Lower leg skin (tissue), 4 donors: ENCODE measurements around the gene P2RY2. TPM values are rescaled to one million over a fixed set of nuclear protein-coding genes. Genes with fewer than 3 reads are reported as not detected.

Experiments used
- DNase-seq, 2 donors: peaks; one replicate each; pipeline ENCODE4 v3.0.0-alpha.2; 2019; ENCODE audit warnings: low spot score in 2 of 2
- H3K4me3 ChIP-seq: fragments of 200-600 bp; sonication (generic); 2 replicates; pipeline ENCODE4 v1.5.1; 2017; ENCODE audit warnings: mild to moderate bottlenecking, low read depth; ENCODE audit not compliant: poor library complexity, severe bottlenecking
- CTCF ChIP-seq, 3 donors: fragments of 450-650 bp; IDR thresholded peaks; one replicate each; pipeline ENCODE4 v1.5.1; 2016; ENCODE audit warnings: antibody characterized with exemption in 3 of 3, mild to moderate bottlenecking in 3 of 3, moderate library complexity in 2 of 3
- POLR2A ChIP-seq, 2 donors: fragments of 450-650 bp; IDR thresholded peaks; one replicate each; pipeline ENCODE4 v1.6.1; 2016 to 2017; ENCODE audit warnings: antibody characterized with exemption in 2 of 2, mild to moderate bottlenecking in 1 of 2, moderate library complexity in 1 of 2
- WGBS, 2 donors: methylation state at CpG; one replicate each; pipeline ENCODE4 v1.1.5; 2018; 5-methylcytosine and 5-hydroxymethylcytosine counted together
- intact Hi-C: fragments of 100-400 bp; cut with DNase I; formaldehyde crosslinking; loops from one replicate; pipeline ENCODE4 v1.15.0; 2023; ENCODE audit warnings: low total_unique reads
- total RNA-seq, 4 donors: library from RNA; depleted of rRNA; stranded (reverse); fragments of >200 nt; gene quantifications; one replicate each; pipeline ENCODE4 v1.1.0, GENCODE V29; 2016

P2RY2 gene
- total RNA-seq, 4 donors from 2014 or later = 3.2 to 8.7 (median 5.1) TPM

GRCh38 chr11:73216465-73216864, 1.6 kb upstream of the P2RY2 start:
- DNase-seq = no peak
- intact Hi-C loops = no loop called here
- TF ChIP-seq POLR2A (IDR thresholded peaks at IDR 0.05) (no peak), CTCF (IDR thresholded peaks at IDR 0.05) (no peak)
- 88 to 97% methylated on average over 2 of the region's 2 CpGs for WGBS, 2 donors
- H3K4me3 ChIP-seq = no peak overlapping the region

DNA sequence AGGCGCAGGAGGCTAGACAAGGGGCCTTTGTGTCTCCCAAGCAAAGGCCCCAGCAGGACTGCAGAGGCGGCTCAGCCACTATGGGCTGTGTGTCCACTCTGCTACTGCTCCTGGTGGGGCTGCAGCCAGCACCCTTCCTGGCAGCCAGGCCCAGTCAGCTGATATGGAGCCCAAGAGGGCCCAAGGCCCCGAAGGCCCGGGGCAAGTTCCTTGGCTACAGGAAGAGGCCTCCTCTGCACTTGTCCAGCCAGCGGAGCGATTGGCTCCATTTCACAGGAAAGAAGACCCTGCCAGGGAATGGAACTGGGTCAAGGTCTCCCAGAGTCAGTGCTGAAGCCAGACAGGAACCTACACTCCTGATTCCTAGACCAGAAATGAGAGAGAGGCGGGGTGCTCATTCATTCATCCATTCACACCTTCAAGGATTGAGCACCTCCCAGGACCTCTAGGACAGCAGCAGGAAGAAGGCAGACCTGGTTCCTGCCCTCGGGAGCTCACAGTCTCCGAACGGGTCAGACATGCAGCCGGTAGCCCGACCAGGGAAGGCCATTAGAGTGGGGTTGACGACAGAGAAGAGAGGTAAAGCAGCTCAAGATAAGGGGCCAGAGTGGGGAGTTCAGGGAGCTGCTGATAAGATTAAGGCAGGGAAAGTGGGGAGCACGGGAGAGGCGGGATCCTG, 811 bp upstream of the P2RY2 start:
- WGBS, 2 donors = 89 to 90% methylated on average over 15 of the region's 15 CpGs
- DNase-seq = no peak
- intact Hi-C loops = no loop called here
- TF ChIP-seq POLR2A (IDR thresholded peaks at IDR 0.05) (no peak), CTCF (IDR thresholded peaks at IDR 0.05) (no peak)
- H3K4me3 ChIP-seq = no peak overlapping the region

DNA sequence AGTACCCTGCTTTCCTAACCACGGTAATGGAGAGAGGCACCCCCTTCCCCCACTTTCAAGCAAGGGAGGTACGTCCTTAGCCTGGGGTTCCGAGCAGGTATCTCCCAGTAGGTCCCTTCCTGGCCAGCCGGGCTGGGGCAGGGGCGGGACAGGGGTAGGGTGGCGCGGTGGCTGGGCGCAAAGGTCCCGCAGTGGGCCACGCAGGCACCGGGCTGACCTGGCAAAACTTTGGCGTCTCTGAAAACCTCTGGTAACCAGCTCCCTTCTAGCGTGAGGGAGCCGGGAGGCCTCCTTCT, 323 bp upstream of the P2RY2 start:
- intact Hi-C loops = no loop called here
- WGBS, 2 donors = 40 to 54% methylated on average over 8 to 14 of the region's 14 CpGs
- DNase-seq = no peak
- H3K4me3 ChIP-seq = no peak overlapping the region
- no peak for TF ChIP-seq CTCF (IDR thresholded peaks at IDR 0.05)
- no peak for TF ChIP-seq POLR2A (IDR thresholded peaks at IDR 0.05)

DNA sequence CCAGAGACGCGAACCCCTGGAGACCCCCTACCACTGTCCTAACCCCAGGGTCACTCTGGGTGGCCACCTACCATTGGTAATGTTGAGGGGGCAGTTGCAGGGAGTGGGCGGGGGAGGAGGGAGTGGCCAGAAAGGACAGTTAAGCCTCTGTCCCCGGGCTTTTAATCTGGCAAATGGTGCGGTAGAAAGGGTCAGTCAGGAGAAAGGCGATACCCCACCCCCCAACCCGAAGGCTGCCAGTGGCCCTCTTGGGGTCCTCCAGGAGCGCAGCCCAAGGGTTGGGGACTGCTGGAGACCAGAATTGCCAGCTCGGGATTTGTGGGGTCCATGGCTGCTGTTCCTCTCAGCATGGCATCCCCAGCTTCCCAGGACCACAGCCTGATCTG, 742 bp downstream of the P2RY2 start:
- intact Hi-C loops = no loop called here
- peak overlapping the region; percentile 7 for H3K4me3 ChIP-seq
- WGBS, 2 donors = 40 to 49% methylated on average over 7 to 9 of the region's 9 CpGs
- no peak for TF ChIP-seq POLR2A (IDR thresholded peaks at IDR 0.05)
- TF ChIP-seq CTCF (IDR thresholded peaks at IDR 0.05) = no peak
- DNase-seq = no peak

- no peak overlapping the region for H3K4me3 ChIP-seq
- 81 to 85% methylated on average over 6 of the region's 6 CpGs for WGBS, 2 donors
- intact Hi-C loops = no loop called here
- no peak for DNase-seq
- TF ChIP-seq POLR2A (IDR thresholded peaks at IDR 0.05) (no peak), CTCF (IDR thresholded peaks at IDR 0.05) (no peak)
These were observed 1.6 kb downstream of the P2RY2 start for GRCh38 chr11:73219396-73220285.
